Measurements from ENCODE around the gene DUOXA2.

DUOXA2 gene

GRCh38 chr15:45156744-45157455 is 42.8 kb downstream of the DUOXA2 start:
- no peak for DNase-seq (ENCODE audit: low read depth in 2 of 3, low spot score in 2 of 3)

- no peak for DNase-seq (ENCODE audit: low read depth in 2 of 3, low spot score in 2 of 3)
Measured at GRCh38 chr15:45157974-45158373, 43.8 kb downstream of the DUOXA2 start.

- no peak for DNase-seq (ENCODE audit: low read depth in 2 of 3, low spot score in 2 of 3)
Measured at GRCh38 chr15:45161666-45162065, 47.5 kb downstream of the DUOXA2 start.

- peak in 2 of 3 experiments; percentile 40 to 45 for DNase-seq (ENCODE audit: low read depth in 2 of 3, low spot score in 2 of 3)
Measured at GRCh38 chr15:45162771-45163507, 48.8 kb downstream of the DUOXA2 start.

- DNase-seq (ENCODE audit: low read depth in 2 of 3, low spot score in 2 of 3), result no peak
Measured at GRCh38 chr15:45163508-45163856, 49.4 kb downstream of the DUOXA2 start.

- no peak for DNase-seq (ENCODE audit: low read depth in 2 of 3, low spot score in 2 of 3)
Measured at GRCh38 chr15:45164914-45165313, 50.8 kb downstream of the DUOXA2 start.

GRCh38 chr15:45165536-45165935 is 51.4 kb downstream of the DUOXA2 start:
- no peak for DNase-seq (ENCODE audit: low read depth in 2 of 3, low spot score in 2 of 3)

- DNase-seq (ENCODE audit: low read depth in 2 of 3, low spot score in 2 of 3), result peak; percentile 57 to 72 (median 58)
Measured at GRCh38 chr15:45166834-45167630, 52.9 kb downstream of the DUOXA2 start.

- DNase-seq (ENCODE audit: low read depth in 2 of 3, low spot score in 2 of 3), result no peak
Measured at GRCh38 chr15:45167631-45168205, 53.6 kb downstream of the DUOXA2 start.

Data from activated CD8-positive, alpha-beta memory T cell treated with anti-CD3 and anti-CD28 coated beads for 48 hours (primary cell).